Femur (tissue), 1 donor: ENCODE data around the gene ACYP2.
"Not testable (repeated sequence)": the region's sequence is repeated elsewhere in the genome, so short reads cannot be mapped to it uniquely, and the experiment has no call there.

Experiments used
- DNase-seq: peaks from one replicate; pipeline ENCODE4 v3.0.0-alpha.2; 2017

ACYP2 gene

GRCh38 chr2:54099829-54100585, 15.4 kb upstream of the ACYP2 start:
- DNase-seq: no peak

GRCh38 chr2:54100772-54101171, 14.6 kb upstream of the ACYP2 start:
- no peak for DNase-seq

- DNase-seq: peak; percentile 52
Observed at GRCh38 chr2:54103454-54104314, 11.7 kb upstream of the ACYP2 start.

GRCh38 chr2:54106631-54107454, 8.6 kb upstream of the ACYP2 start:
- DNase-seq: no peak

GRCh38 chr2:54107455-54107764, 8.0 kb upstream of the ACYP2 start:
- no peak for DNase-seq

- no peak for DNase-seq
Observed at GRCh38 chr2:54107903-54108615, 7.4 kb upstream of the ACYP2 start.

GRCh38 chr2:54109848-54110247, 5.6 kb upstream of the ACYP2 start:
- DNase-seq: no peak

- not testable (repeated sequence) for DNase-seq
Observed at GRCh38 chr2:54114479-54114878, 936 bp upstream of the ACYP2 start.

- DNase-seq: no peak
Observed at GRCh38 chr2:54114936-54115283, 505 bp upstream of the ACYP2 start.

- DNase-seq: not testable (repeated sequence)
Observed at GRCh38 chr2:54116598-54116997, 1.2 kb downstream of the ACYP2 start.

GRCh38 chr2:54120950-54121349, 5.5 kb downstream of the ACYP2 start:
- DNase-seq: no peak

GRCh38 chr2:54122171-54122935, 6.9 kb downstream of the ACYP2 start:
- no peak for DNase-seq

- DNase-seq: no peak
Observed at GRCh38 chr2:54122939-54123338, 7.5 kb downstream of the ACYP2 start.

- DNase-seq: not testable (repeated sequence)
Observed at GRCh38 chr2:54127174-54127573, 11.8 kb downstream of the ACYP2 start.

- DNase-seq: no peak
Observed at GRCh38 chr2:54133056-54133455, 17.6 kb downstream of the ACYP2 start.

- DNase-seq: no peak
Observed at GRCh38 chr2:54139210-54139609, 23.8 kb downstream of the ACYP2 start.

GRCh38 chr2:54143780-54144179, 28.4 kb downstream of the ACYP2 start:
- no peak for DNase-seq

GRCh38 chr2:54148391-54148790, 33.0 kb downstream of the ACYP2 start:
- no peak for DNase-seq

- no peak for DNase-seq
Observed at GRCh38 chr2:54149638-54150441, 34.4 kb downstream of the ACYP2 start.

- DNase-seq: no peak
Observed at GRCh38 chr2:54158311-54158710, 42.9 kb downstream of the ACYP2 start.
